Right lobe of liver (tissue), 4 donors: Measurements from ENCODE around the gene TC2N.

ENCODE experiments used
- CTCF ChIP-seq, 4 donors: fragments of 200-600 bp in 3 of 4; fragments of 450-650 bp in 1 of 4; IDR thresholded peaks; one replicate each; pipeline versions ENCODE4 v1.5.1 to v1.8.0; 2016 to 2022; ENCODE audit warnings: antibody characterized with exemption in 4 of 4, mild to moderate bottlenecking in 2 of 4
- POLR2A ChIP-seq: fragments of 450-650 bp; IDR thresholded peaks from one replicate; pipeline ENCODE4 v1.6.1; 2017; ENCODE audit warnings: antibody characterized with exemption, mild to moderate bottlenecking
- donor health status: DM: no; HTN: no; CAD: no.
- donor health status: DM: no; HTN: no; CAD: no.
- donor health status: DM: no; HTN: yes; CAD: no.

GRCh38 chr14:91906374-91906773 lies 39.0 kb upstream of the TC2N start:
- TF ChIP-seq CTCF (IDR thresholded peaks at IDR 0.05) (no peak), POLR2A (no peak)
